AG04449 (cell line): ENCODE data around the gene RTN4R.

Experiments used
- CTCF ChIA-PET: fragments of 350-600 bp; formaldehyde crosslinking; extraction: SDS; loops from one replicate; lab custom pipeline; 2021; ENCODE audit warnings: antibody characterized with exemption; lab: Yijun Ruan, JAX
- POLR2A ChIA-PET: fragments of 400-600, 350-600 bp; formaldehyde crosslinking; extraction: SDS; loops from one replicate; lab custom pipeline; 2020; ENCODE audit warnings: antibody characterized with exemption, inconsistent platforms; lab: Yijun Ruan, JAX
- DNase-seq: peaks from one replicate; pipeline ENCODE4 v3.0.0-alpha.2; 2010; ENCODE audit warnings: low read depth, low spot score
- H3K4me3 ChIP-seq: 2 replicates; pipeline ENCODE4 v1.5.1; 2011; ENCODE audit warnings: low read depth, mild to moderate bottlenecking, control low read depth, low read length
- CTCF ChIP-seq: IDR thresholded peaks from one replicate; pipeline ENCODE4 v1.5.1; 2011; ENCODE audit warnings: mild to moderate bottlenecking, moderate library complexity, low read length, control low read depth, inconsistent platforms; ENCODE audit not compliant: insufficient read depth; ENCODE audit errors: missing control alignments

RTN4R gene

GRCh38 chr22:20257212-20258020 lies 10.7 kb downstream of the RTN4R start:
- no peak overlapping the region for H3K4me3 ChIP-seq
- TF ChIP-seq CTCF = no peak
- ChIA-PET POLR2A (no interaction called here), CTCF (interaction anchor here (1.0 kb wide), 2 partner anchors 12 to 100 kb away, joined by 3 to 4 read pairs; no protein-coding TSS in a partner anchor)
- no peak for DNase-seq

GRCh38 chr22:20256551-20257211 lies 11.4 kb downstream of the RTN4R start:
- DNase-seq = no peak
- ChIA-PET CTCF (interaction anchor here (1.0 kb wide), 1 partner anchor 99 kb away, joined by 4 read pairs; no protein-coding TSS in a partner anchor), POLR2A (no interaction called here)
- TF ChIP-seq CTCF = no peak
- H3K4me3 ChIP-seq = no peak overlapping the region

GRCh38 chr22:20256027-20256426 lies 12.1 kb downstream of the RTN4R start:
- POLR2A ChIA-PET = no interaction called here
- H3K4me3 ChIP-seq = no peak overlapping the region
- no peak for DNase-seq
- no peak for TF ChIP-seq CTCF
- CTCF ChIA-PET = no interaction called here

GRCh38 chr22:20254975-20255946 lies 12.9 kb downstream of the RTN4R start:
- no peak overlapping the region for H3K4me3 ChIP-seq
- POLR2A ChIA-PET = no interaction called here
- CTCF ChIA-PET = no interaction called here
- no peak for TF ChIP-seq CTCF
- no peak for DNase-seq

GRCh38 chr22:20253161-20253560 lies 15.0 kb downstream of the RTN4R start:
- ChIA-PET POLR2A (no interaction called here), CTCF (no interaction called here)
- no peak for TF ChIP-seq CTCF
- no peak overlapping the region for H3K4me3 ChIP-seq
- no peak for DNase-seq

GRCh38 chr22:20251981-20252380 lies 16.1 kb downstream of the RTN4R start:
- TF ChIP-seq CTCF = no peak
- no peak overlapping the region for H3K4me3 ChIP-seq
- DNase-seq = no peak
- POLR2A ChIA-PET = no interaction called here
- CTCF ChIA-PET = no interaction called here
